PC-9 (cell line): ENCODE results near the gene IKBIP. TPM values are rescaled to one million over a fixed set of nuclear protein-coding genes. Genes with fewer than 3 reads are reported as not detected.

ENCODE experiments used
- BruUV-seq: library from RNA; stranded (reverse); fragments of 400-500 nt; replicated peaks from 2 replicates; lab custom pipeline; 2021; lab: Mats Ljungman, UMichigan
- CTCF ChIA-PET: fragments of 300-600 bp; sonication (Branson Sonifier 250); formaldehyde crosslinking; loops from one replicate; lab custom pipeline; 2022; ENCODE audit warnings: antibody characterized with exemption; lab: Charles Lee
- POLR2A ChIA-PET: fragments of 300-600 bp; sonication (Branson Sonifier 250); formaldehyde crosslinking; loops from one replicate; lab custom pipeline; 2022; ENCODE audit warnings: antibody characterized with exemption; ENCODE audit not compliant: unreplicated experiment; lab: Charles Lee
- DNase-seq, 2 experiments: peaks; one replicate each; pipeline versions ENCODE4 v3.0.0 to v3.0.0-alpha.2; 2015 to 2022; ENCODE audit warnings: mixed read lengths in 1 of 2
- H2AFZ ChIP-seq: fragments of 200-600 bp; sonication (generic); 2 replicates; pipeline ENCODE4 v1.8.1; 2017; ENCODE audit warnings: antibody characterized with exemption
- H3F3A ChIP-seq: fragments of 200-600 bp; sonication (generic); 2 replicates; pipeline ENCODE4 v1.8.1; 2017; ENCODE audit warnings: antibody characterized with exemption, mild to moderate bottlenecking, low read depth; ENCODE audit not compliant: insufficient read depth
- H3K27ac ChIP-seq: fragments of 200-600 bp; sonication (generic); 2 replicates; pipeline ENCODE4 v1.6.1; 2016; ENCODE audit warnings: mixed run types
- H3K27me3 ChIP-seq: fragments of 200-600 bp; sonication (generic); 2 replicates; pipeline ENCODE4 v1.6.1; 2016; ENCODE audit warnings: low read depth, mixed run types; ENCODE audit not compliant: insufficient read depth
- H3K36me3 ChIP-seq: fragments of 200-600 bp; sonication (generic); 2 replicates; pipeline ENCODE4 v1.6.1; 2016; ENCODE audit warnings: low read depth, mixed run types
- H3K4me1 ChIP-seq: fragments of 200-600 bp; sonication (generic); replicated peaks from 2 replicates; pipeline ENCODE4 v1.6.1; 2016; ENCODE audit warnings: mixed run types; ENCODE audit not compliant: insufficient read depth
- H3K4me2 ChIP-seq: fragments of 200-600 bp; sonication (generic); 2 replicates; pipeline ENCODE4 v1.6.1; 2017; ENCODE audit warnings: mixed run types
- H3K4me3 ChIP-seq: fragments of 200-600 bp; sonication (generic); 2 replicates; pipeline ENCODE4 v1.6.1; 2016; ENCODE audit warnings: mixed run types
- H3K79me2 ChIP-seq: fragments of 200-600 bp; sonication (generic); 2 replicates; pipeline ENCODE4 v1.6.1; 2017; ENCODE audit warnings: low read depth, mixed run types
- H3K9me2 ChIP-seq: fragments of 200-600 bp; sonication (generic); 2 replicates; pipeline ENCODE4 v1.8.1; 2017; ENCODE audit warnings: mild to moderate bottlenecking; ENCODE audit not compliant: insufficient read depth
- H3K9me3 ChIP-seq: fragments of 200-600 bp; sonication (generic); 2 replicates; pipeline ENCODE4 v1.8.1; 2016; ENCODE audit warnings: low read depth; ENCODE audit not compliant: insufficient read depth
- H4K20me1 ChIP-seq: fragments of 200-600 bp; sonication (generic); 2 replicates; pipeline ENCODE4 v1.8.1; 2017; ENCODE audit not compliant: insufficient read depth
- CTCF ChIP-seq: fragments of 200-600 bp; sonication (generic); conservative IDR thresholded peaks from 2 replicates; pipeline ENCODE4 v1.6.1; 2017; ENCODE audit warnings: mixed run types, antibody characterized with exemption, mild to moderate bottlenecking, moderate library complexity
- EZH2 ChIP-seq: fragments of 200-600 bp; sonication (generic); IDR thresholded peaks from 2 replicates; pipeline ENCODE4 v1.8.0; 2017; ENCODE audit warnings: antibody characterized with exemption, low read depth
- intact Hi-C: fragments of 100-400 bp; cut with micrococcal nuclease; formaldehyde crosslinking; loops from one replicate; pipeline ENCODE4 v1.10.0; 2022; ENCODE audit not compliant: unreplicated experiment
- total RNA-seq: library from RNA; stranded (reverse); gene quantifications from 2 replicates; pipeline ENCODE4 v1.2.3, GENCODE V29; 2021

IKBIP gene
- total RNA-seq, 1 experiment from 2014 or later = 7.2 TPM

- peak; percentile 9 to 81 for DNase-seq
- TF ChIP-seq CTCF (no peak), EZH2 (no peak)
- no peak overlapping the region for H3K4me2 ChIP-seq
- CTCF ChIA-PET = no interaction called here
- peaks cover 17% of the 10 kb centered on the region; the same call in 1 of the 2 replicates for H3F3A ChIP-seq
- no peak overlapping the region for H2AFZ ChIP-seq
- no peaks in the 10 kb centered on the region for H3K9me2 ChIP-seq
- H3K9me3 ChIP-seq = no peaks in the 10 kb centered on the region
- peaks cover 21% of the 10 kb centered on the region for H3K4me1 ChIP-seq
- intact Hi-C loops = no loop called here
- no peaks in the 10 kb centered on the region for H3K36me3 ChIP-seq
- no peaks in the 10 kb centered on the region for H3K27me3 ChIP-seq
- no peak overlapping the region for H3K27ac ChIP-seq
- H3K79me2 ChIP-seq = no peaks in the 10 kb centered on the region
- H3K4me3 ChIP-seq = no peak overlapping the region
- BruUV-seq = no TSS peak
- H4K20me1 ChIP-seq = no peaks in the 10 kb centered on the region
- POLR2A ChIA-PET = interaction anchor here (0.6 to 0.7 kb wide), 2 partner anchors 41 to 115 kb away, joined by 4 to 8 read pairs; no protein-coding TSS in a partner anchor
Observed at GRCh38 chr12:98635657-98636323, 8.8 kb downstream of the IKBIP start.

GRCh38 chr12:98618952-98619351 is 25.6 kb downstream of the IKBIP start:
- no peaks in the 10 kb centered on the region for H3K27me3 ChIP-seq
- ChIA-PET CTCF (interaction anchor here (0.5 kb wide), 1 partner anchor 176 kb away, joined by 3 read pairs; no protein-coding TSS in a partner anchor), POLR2A (interaction anchor here (0.6 kb wide), 1 partner anchor 25 kb away, joined by 5 read pairs; no protein-coding TSS in a partner anchor)
- TF ChIP-seq EZH2 (no peak), CTCF (no peak)
- BruUV-seq = no TSS peak
- H3K4me2 ChIP-seq = no peak overlapping the region
- no peaks in the 10 kb centered on the region for H4K20me1 ChIP-seq
- no peaks in the 10 kb centered on the region for H3K9me3 ChIP-seq
- no peaks in the 10 kb centered on the region for H3F3A ChIP-seq
- no peak overlapping the region for H2AFZ ChIP-seq
- no peaks in the 10 kb centered on the region for H3K9me2 ChIP-seq
- H3K79me2 ChIP-seq = no peaks in the 10 kb centered on the region
- no peaks in the 10 kb centered on the region for H3K4me1 ChIP-seq
- H3K27ac ChIP-seq = no peak overlapping the region
- H3K4me3 ChIP-seq = no peak overlapping the region
- intact Hi-C loops = no loop called here
- no peaks in the 10 kb centered on the region for H3K36me3 ChIP-seq
- DNase-seq = no peak

- no peak for TF ChIP-seq CTCF
- no peak for TF ChIP-seq EZH2
- Histone ChIP-seq H2AFZ (no peak overlapping the region), H3F3A (no peaks in the 10 kb centered on the region), H3K9me2 (no peaks in the 10 kb centered on the region), H3K27me3 (no peaks in the 10 kb centered on the region), H3K79me2 (no peaks in the 10 kb centered on the region), H3K4me1 (no peaks in the 10 kb centered on the region), H3K36me3 (no peaks in the 10 kb centered on the region), H4K20me1 (no peaks in the 10 kb centered on the region), H3K4me2 (no peak overlapping the region), H3K4me3 (no peak overlapping the region), H3K9me3 (no peaks in the 10 kb centered on the region), H3K27ac (no peak overlapping the region)
- ChIA-PET CTCF (no interaction called here), POLR2A (no interaction called here)
- BruUV-seq = no TSS peak
- no peak for DNase-seq
- intact Hi-C loops = no loop called here
Observed at GRCh38 chr12:98612696-98613334, 31.8 kb downstream of the IKBIP start.
